Stomach smooth muscle (tissue), 2 donors: ENCODE results near the gene ARHGEF25.
"Not testable (repeated sequence)": the region's sequence is repeated elsewhere in the genome, so short reads cannot be mapped to it uniquely, and the experiment has no call there.

Experiments
- H3K27ac ChIP-seq: one replicate; pipeline ENCODE4 v1.7.0; 2013; ENCODE audit warnings: mild to moderate bottlenecking, low read length, inconsistent platforms
- H3K27me3 ChIP-seq, 2 donors: one replicate each; pipeline ENCODE4 v1.7.0; 2013; ENCODE audit warnings: low read length in 2 of 2; ENCODE audit not compliant: insufficient read depth in 2 of 2, control insufficient read depth in 1 of 2
- H3K36me3 ChIP-seq, 2 donors: one replicate each; pipeline ENCODE4 v1.7.0; 2013; ENCODE audit warnings: low read length in 2 of 2; ENCODE audit not compliant: control insufficient read depth in 2 of 2, insufficient read depth in 2 of 2
- H3K4me1 ChIP-seq: one replicate; pipeline ENCODE4 v1.7.0; 2013; ENCODE audit warnings: low read length; ENCODE audit not compliant: control insufficient read depth, insufficient read depth
- H3K4me3 ChIP-seq, 2 donors: one replicate each; pipeline ENCODE4 v1.7.0; 2013; ENCODE audit warnings: low read length in 2 of 2
- H3K9ac ChIP-seq, 2 donors: one replicate each; pipeline ENCODE4 v1.7.0; 2013; ENCODE audit warnings: low read length in 2 of 2, mild to moderate bottlenecking in 1 of 2
- H3K9me3 ChIP-seq, 2 donors: one replicate each; pipeline ENCODE4 v1.7.0; 2013; ENCODE audit warnings: low read length in 2 of 2; ENCODE audit not compliant: control insufficient read depth in 2 of 2
- donor health status: healthy.
- donor health status: Pancreatic carcinoma.

Gene ARHGEF25

DNA sequence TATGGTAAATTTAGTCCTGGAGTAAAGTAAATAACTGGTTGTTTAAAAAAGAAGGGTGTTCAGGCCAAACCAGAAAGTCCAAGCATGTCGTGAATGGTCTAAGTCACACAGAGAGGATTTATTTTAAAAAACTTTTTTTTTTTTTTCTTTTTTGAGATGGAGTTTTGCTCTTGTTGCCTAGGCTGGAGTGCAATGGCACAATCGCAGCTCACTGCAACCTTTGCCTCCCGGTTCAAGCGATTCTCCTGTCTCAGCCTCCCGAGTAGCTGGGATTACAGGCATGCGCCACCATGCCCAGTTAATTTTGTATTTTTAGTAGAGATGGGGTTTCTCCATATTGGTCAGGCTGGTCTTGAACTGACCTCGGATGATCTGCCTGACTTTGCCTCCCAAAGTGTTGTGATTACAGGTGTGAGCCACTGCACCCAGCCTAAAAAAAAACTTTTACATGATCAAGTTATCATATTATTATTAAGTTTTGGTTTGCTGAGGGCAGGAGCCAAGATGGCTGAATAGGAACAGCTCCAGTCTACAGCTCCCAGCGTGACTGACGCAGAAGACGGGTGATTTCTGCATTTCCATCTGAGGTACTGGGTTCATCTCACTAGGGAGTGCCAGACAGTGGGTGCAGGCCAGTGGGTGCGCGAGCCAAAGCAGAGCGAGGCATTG is 34.9 kb downstream of the ARHGEF25 start:
- not testable (repeated sequence) for H3K36me3 ChIP-seq, H3K27me3 ChIP-seq, H3K9me3 ChIP-seq, H3K27ac ChIP-seq, H3K9ac ChIP-seq, H3K4me1 ChIP-seq, H3K4me3 ChIP-seq

DNA sequence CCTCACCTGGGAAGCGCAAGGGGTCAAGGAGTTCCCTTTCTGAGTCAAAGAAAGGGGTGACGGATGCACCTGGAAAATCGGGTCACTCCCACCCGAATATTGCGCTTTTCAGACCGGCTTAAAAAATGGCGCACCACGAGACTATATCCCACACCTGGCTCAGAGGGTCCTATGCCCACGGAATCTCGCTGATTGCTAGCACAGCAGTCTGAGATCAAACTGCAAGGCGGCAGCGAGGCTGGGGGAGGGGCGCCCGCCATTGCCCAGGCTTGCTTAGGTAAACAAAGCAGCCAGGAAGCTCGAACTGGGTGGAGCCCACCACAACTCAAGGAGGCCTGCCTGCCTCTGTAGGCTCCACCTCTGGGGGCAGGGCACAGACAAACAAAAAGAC is 35.4 kb downstream of the ARHGEF25 start:
- not testable (repeated sequence) for H3K9me3 ChIP-seq, H3K9ac ChIP-seq, H3K4me3 ChIP-seq, H3K27me3 ChIP-seq, H3K4me1 ChIP-seq, H3K36me3 ChIP-seq, H3K27ac ChIP-seq

GRCh38 chr12:57654042-57654441 is 42.8 kb downstream of the ARHGEF25 start:
- Histone ChIP-seq H3K9me3 (no peaks in the 10 kb centered on the region), H3K27me3 (no peaks in the 10 kb centered on the region), H3K27ac (no peak overlapping the region), H3K4me3 (no peak overlapping the region), H3K9ac (no peak overlapping the region), H3K4me1 (no peaks in the 10 kb centered on the region), H3K36me3 (no peaks in the 10 kb centered on the region)

GRCh38 chr12:57655541-57656240 is 44.5 kb downstream of the ARHGEF25 start:
- Histone ChIP-seq H3K9ac (no peak overlapping the region), H3K4me3 (no peak overlapping the region), H3K36me3 (no peaks in the 10 kb centered on the region), H3K27me3 (no peaks in the 10 kb centered on the region), H3K27ac (no peak overlapping the region), H3K9me3 (no peaks in the 10 kb centered on the region), H3K4me1 (no peaks in the 10 kb centered on the region)

DNA sequence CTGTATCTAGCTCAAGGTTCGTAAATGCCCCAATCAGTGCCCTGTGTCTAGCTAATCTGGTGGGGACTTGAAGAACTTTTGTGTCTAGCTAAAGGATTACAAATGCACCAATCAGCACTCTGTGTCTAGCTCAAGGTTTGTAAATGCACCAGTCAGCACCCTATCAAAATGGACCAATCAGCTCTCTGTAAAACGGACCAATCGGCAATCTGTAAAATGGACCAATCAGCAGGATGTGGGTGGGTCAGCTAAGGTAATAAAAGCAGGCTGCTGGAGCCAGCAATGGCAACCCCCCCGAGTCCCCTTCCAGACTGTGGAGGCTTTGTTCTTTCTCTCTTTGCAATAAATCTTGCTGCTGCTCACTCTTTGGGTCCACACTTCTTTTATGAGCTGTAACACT is 45.2 kb downstream of the ARHGEF25 start:
- H3K27ac ChIP-seq, H3K9me3 ChIP-seq, H3K36me3 ChIP-seq, H3K27me3 ChIP-seq, H3K4me1 ChIP-seq, H3K4me3 ChIP-seq, H3K9ac ChIP-seq: not testable (repeated sequence)

DNA sequence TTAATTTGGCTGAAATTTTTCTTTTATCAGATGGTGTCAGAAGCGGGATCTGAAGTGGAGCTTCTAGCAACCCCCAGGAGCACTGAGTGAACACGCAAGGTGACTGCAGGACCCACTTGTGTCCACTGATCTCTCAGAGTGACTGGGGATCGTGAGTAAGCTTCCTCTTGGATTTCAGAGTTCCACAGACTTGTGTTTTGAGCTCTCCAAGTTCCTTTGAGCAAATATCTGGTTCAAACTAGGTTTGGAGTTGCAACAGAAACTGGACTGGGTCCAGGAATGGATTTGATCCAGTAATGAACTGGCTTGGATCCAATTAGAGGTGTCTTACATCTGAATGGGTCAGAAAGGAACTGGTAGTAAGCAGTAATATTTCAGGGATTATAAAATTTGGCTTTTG is 46.5 kb downstream of the ARHGEF25 start:
- H3K9ac ChIP-seq, result no peak overlapping the region
- H3K4me1 ChIP-seq, result no peaks in the 10 kb centered on the region
- H3K27ac ChIP-seq, result no peak overlapping the region
- H3K4me3 ChIP-seq, result no peak overlapping the region
- no peaks in the 10 kb centered on the region for H3K9me3 ChIP-seq
- no peaks in the 10 kb centered on the region for H3K36me3 ChIP-seq
- no peaks in the 10 kb centered on the region for H3K27me3 ChIP-seq

DNA sequence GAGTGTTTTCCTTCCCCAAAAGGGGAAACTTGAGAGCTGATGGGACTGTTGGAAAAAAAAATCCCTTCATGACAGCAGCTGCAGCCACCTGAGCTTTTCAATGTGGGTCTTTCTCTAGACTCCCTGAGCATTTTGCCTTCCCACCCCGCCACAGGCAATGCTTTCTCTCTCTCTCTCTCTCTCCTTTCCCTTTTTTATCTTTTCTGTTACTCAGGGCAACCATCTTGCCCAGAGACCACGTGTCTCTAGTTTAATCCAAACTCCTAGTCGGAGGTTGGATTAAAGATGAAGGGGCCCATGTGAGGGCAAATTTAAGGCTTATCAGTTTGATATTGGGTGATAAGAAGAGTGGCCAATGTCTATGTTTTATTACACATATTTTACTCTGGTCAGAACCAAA is 47.7 kb downstream of the ARHGEF25 start:
- Histone ChIP-seq H3K36me3 (no peaks in the 10 kb centered on the region), H3K27ac (no peak overlapping the region), H3K27me3 (no peaks in the 10 kb centered on the region), H3K9ac (no peak overlapping the region), H3K9me3 (no peaks in the 10 kb centered on the region), H3K4me1 (no peaks in the 10 kb centered on the region), H3K4me3 (no peak overlapping the region)

GRCh38 chr12:57661376-57661775 is 50.1 kb downstream of the ARHGEF25 start:
- Histone ChIP-seq H3K9me3 (no peaks in the 10 kb centered on the region), H3K4me1 (no peaks in the 10 kb centered on the region), H3K9ac (no peak overlapping the region), H3K4me3 (no peak overlapping the region), H3K27me3 (no peaks in the 10 kb centered on the region), H3K27ac (no peak overlapping the region), H3K36me3 (no peaks in the 10 kb centered on the region)

DNA sequence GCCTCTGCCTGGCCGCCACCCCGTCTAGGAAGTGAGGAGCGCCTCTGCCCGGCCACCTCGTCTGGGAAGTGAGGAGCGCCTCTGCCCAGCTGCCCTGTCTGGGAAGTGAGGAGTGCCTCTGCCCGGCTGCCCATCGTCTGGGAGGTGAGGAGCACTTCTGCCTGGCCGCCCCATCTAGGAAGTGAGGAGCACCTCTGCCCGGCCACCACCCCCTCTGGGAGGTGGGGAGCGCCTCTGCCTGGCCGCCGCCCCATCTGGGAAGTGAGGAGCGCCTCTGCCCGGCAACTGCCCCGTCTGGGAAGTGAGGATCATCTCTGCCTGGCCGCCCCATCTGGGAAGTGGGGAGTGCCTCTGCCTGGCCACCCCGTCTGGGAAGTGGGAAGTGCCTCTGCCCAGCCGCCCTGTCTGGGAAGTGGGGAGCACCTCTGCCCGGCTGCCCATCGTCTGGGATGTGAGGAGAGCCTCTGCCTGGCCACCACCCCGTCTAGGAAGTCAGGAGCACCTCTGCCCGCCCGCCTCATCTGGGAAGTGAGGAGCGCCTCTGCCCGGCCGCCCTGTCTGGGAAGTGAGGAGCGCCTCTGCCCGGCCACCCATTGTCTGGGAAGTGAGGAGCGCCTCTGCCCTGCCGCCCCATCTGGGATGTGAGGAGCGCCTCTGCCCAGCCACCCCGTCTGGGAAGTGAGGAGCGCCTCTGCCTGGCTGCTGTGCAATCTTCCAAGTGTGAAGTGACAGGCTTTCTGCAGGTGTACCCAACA is 54.0 kb downstream of the ARHGEF25 start:
- H3K27me3 ChIP-seq, H3K27ac ChIP-seq, H3K36me3 ChIP-seq, H3K4me3 ChIP-seq, H3K9ac ChIP-seq, H3K4me1 ChIP-seq, H3K9me3 ChIP-seq: not testable (repeated sequence)
